T-helper 1 cell (primary cell): ENCODE measurements around the gene MZT2A.
"Not testable (repeated sequence)": the region's sequence is repeated elsewhere in the genome, so short reads cannot be mapped to it uniquely, and the experiment has no call there.

Source experiments
- DNase-seq, 5 donors: peaks; one replicate each; pipeline ENCODE4 v3.0.0-alpha.2; 2012 to 2020

The MZT2A gene

GRCh38 chr2:131519871-131520470 lies 27.8 kb upstream of the MZT2A start:
- not testable (repeated sequence) for DNase-seq

DNA sequence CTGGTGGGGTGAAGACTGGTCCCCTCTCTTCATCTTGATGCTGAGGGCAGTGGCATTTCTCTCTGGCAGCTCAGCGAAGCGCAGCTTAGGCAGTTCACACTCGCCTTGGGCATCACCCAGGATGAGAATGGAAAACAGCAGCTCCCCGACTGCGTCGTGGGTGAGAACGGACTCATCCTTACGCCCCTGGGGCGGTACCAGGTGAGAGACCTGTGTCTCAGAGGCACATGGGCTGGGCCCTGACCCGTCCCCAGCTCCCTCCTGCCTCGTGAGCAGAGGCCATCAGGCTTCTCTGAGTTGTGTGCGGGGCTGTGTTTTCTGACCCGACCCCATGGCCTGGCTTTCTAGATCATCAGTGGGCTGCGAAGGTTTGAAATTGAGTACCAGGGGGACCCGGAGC lies 27.3 kb upstream of the MZT2A start:
- DNase-seq, result no peak

- not testable (repeated sequence) for DNase-seq
These were observed 26.3 kb upstream of the MZT2A start for GRCh38 chr2:131518531-131518930.

- not testable (repeated sequence) for DNase-seq
These were observed 25.7 kb upstream of the MZT2A start for GRCh38 chr2:131517856-131518255.

GRCh38 chr2:131517106-131517831 lies 25.1 kb upstream of the MZT2A start:
- DNase-seq, result no peak

GRCh38 chr2:131516621-131517020 lies 24.4 kb upstream of the MZT2A start:
- not testable (repeated sequence) for DNase-seq

- no peak for DNase-seq
These were observed 23.8 kb upstream of the MZT2A start for GRCh38 chr2:131516011-131516410.

- not testable (repeated sequence) for DNase-seq
These were observed 23.0 kb upstream of the MZT2A start for GRCh38 chr2:131515235-131515634.

DNA sequence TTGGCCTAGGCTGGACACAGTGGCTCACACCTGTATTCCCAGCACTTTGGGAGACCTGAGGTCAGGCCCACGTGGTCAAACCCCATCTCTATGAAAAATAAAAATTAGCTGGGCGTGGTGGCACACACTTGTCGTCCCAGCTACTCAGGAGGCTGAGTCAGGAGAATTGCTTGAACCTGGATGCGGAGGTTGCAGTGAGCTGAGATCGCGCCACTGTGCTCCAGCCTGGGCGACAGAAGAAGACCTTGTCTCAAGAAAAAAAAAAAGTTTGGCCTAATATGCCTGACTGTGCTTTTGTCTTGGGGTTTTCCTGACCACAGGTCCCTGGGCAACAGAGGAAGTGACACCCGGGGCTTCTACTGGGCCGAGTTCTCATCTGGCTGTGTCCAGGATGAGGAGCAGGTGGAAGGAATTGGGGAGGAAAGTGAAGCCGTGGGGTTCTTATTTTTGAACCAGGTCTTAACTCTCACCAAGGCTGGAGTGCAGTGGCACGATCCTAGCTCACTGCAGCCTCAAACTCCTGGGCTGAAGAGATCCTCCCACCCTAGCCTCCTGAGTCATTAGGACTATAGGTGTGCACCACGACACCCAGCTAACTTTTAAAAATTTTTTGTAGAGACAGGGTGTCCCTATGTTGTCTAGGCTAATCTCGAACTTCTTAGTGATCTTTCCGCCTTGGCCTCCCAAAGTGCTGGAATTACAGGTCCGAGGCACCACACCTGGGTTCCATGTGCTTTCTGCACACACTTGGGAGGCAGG lies 22.4 kb upstream of the MZT2A start:
- not testable (repeated sequence) for DNase-seq

DNA sequence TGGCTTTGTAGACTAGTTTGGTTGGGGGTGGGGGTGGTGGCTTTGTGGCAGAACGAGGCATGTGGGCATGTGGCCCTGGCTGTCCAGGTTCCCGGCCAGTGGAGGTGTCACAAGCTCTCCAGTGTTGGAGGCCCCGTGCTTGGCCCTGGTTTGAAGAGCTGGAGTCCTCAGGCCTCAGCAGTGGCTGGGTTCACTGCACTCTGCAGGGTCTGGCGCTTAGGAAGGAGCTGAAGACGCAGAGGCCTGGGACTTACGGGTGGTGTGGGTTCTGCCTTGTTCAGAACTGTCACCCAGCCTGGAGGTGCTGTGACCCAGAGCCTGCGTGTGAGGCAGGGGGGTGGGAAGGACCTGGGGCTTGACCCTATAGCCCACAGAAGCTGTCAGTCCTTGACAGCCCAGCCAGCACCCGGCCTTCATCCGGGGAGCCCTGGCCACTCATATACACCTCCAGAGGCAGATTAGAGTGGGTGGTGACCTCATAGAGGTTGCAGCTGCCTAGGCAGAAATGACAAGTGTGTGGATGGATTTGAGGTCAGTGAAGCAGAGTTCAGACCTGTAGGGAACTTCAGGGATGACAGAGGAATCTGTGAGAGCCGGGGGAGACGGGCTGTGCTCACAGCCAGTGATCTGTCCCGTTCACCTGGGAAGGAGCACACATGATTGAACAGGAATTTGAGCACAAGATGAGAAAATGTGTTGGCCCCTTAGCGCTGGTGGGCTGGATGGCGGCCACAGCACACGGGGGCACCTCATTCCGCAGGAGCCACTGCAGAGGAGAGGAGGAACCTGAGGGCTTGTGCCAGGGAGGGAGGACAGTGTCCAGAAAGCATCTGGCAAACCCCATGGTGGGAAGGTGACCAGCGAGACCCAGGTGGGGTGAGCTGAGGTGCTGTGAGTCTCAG lies 20.0 kb upstream of the MZT2A start:
- not testable (repeated sequence) for DNase-seq

DNA sequence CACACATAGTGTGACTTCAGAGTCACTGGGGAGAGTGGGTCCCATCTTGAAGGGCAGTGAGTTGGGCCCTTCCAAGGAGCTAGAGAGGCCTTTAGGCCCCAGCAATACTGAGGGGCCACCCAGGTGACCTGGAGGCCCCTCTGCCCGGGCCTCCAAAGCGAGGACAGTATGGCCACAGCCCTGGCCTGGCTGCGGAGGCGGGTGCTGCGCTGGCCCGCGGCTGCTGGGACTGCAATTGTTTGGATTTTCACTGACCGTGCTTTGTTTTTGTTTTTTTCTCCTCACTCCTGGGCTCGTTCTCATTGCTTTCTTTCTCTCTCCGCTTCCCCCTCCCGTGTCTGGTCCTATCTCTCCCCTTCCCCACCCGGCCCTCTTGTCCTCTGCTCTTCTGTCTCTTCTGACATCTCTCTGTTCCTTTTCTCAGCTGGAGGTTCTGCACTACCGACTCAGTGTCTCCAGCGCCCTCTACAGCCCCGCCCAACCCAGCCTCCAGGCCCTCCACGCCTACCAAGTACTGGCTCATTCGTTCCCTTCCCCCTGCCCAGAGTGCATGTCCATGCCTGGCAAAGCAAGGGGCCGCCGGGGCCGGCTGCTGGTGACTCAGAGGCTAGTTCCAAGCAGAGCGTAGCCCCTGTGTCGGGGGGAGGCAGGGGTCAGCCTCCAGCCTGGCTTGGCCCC lies 19.2 kb upstream of the MZT2A start:
- not testable (repeated sequence) for DNase-seq

GRCh38 chr2:131509615-131510014 lies 17.4 kb upstream of the MZT2A start:
- DNase-seq, result no peak

DNA sequence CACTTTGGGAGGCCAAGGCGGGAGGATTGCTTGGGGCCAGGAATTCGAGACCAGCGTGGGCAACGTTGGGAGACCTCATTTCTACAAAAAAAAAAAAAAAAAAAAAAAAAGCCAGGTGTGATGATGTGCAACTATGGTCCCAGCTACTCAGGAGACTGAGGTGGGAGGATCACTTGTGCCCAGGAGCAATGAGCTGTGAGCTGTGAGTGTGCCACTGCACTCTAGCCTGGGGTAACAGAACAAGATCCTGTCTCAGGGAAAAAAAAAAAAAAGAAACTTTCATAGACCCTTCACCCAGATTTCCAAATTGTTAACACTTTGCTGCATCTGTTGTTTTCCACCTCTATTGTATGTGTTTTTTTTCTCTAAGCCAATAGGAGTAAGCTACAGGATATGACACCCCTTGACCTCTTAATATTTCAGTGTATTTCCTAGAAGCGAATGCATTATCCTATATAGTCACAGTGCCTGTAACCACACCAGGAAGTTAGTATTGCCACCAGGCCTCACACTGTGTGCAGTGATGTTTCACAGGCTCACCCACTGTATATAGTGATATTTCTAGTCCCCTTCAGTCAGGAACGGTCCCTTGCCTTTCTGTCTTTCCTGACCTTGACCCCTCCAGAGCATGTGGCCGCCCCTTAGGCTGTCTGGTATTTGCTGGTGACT lies 12.0 kb upstream of the MZT2A start:
- DNase-seq, result peak in 1 of 5 donors; percentile 75

DNA sequence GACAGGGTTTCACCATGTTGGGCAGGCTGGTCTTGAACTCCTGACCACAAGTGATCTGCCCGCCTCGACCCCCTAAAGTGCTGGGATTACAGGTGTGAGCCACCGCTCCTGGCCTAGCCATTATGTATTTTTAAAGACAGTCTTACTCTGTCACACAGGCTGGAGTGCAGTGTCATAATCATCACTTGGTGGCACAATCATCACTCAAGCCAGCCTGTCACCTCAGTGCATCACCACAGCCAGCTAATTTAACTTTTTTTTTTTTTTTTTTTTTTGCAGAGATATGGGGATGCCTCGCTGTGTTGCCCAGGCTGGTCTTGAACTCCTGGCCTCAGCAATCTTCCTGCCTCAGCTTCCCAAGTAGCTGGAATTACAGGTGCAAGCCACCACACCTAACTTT lies 11.4 kb upstream of the MZT2A start:
- not testable (repeated sequence) for DNase-seq

GRCh38 chr2:131498321-131498973 lies 6.2 kb upstream of the MZT2A start:
- DNase-seq, result peak in 1 of 5 donors; percentile 58

- not testable (repeated sequence) for DNase-seq
These were observed 3.3 kb upstream of the MZT2A start for GRCh38 chr2:131495506-131495905.

DNA sequence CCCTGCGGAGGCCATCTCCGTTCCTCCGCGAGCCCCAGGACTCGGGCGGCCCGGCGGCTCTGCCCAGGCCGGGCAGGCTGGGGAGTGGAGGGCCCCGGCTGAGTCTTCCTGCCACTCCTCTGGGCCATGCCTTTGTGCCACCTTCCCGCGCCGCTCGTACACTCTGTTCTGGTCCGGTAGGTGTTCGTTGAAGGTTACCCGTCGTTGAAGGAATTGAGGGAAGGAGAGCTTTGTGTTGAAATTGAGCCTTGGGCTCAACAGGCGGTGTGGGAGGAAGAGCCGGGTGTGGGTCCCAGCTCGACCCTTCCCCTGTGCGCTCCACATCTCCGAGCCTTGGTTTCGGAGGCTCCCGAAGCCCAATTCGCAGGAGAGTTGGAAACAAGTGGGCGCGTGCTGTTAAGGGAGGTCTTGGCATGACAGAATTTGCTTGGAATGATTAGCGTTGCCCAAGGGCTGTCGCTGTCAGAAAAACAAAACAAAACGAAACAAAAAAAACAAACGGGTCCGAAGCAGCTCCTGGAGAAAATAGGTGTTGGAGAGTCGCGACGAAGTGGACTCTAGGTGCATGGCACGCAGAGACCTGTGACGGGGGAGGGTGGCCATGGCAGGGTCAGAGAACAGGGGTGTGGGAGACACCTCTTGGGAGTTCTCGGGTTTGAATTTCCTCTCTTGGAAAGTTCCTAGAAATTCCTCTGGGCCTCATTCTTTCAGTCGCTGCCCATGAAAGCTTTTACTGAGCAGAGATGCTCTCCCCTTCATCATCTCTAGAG lies 1.2 kb upstream of the MZT2A start:
- DNase-seq, result no peak

- DNase-seq, result peak; percentile 87 to 97 (median 90)
These were observed 411 bp upstream of the MZT2A start for GRCh38 chr2:131492418-131493198.

- not testable (repeated sequence) for DNase-seq
These were observed 744 bp downstream of the MZT2A start for GRCh38 chr2:131491469-131491836.
